SIG-M5 treated with dmso at 0.1 percent for 504 hours (cell line): ENCODE data around the gene SNU13.
"Not testable (repeated sequence)": the region's sequence is repeated elsewhere in the genome, so short reads cannot be mapped to it uniquely, and the experiment has no call there.

Experiments used
- DNase-seq: peaks from one replicate; lab custom pipeline; 2025; ENCODE audit not compliant: unreplicated experiment; lab: John Stamatoyannopoulos, UW

The SNU13 gene

GRCh38 chr22:41688365-41689211 lies at the start of gene SNU13:
Gene SNU13, minus strand, starts transcription at chr22:41688867. Its CDS starts 71 bp downstream, at chr22:41688796.
- peak; percentile 89 for DNase-seq

- DNase-seq = not testable (repeated sequence)
Measured at GRCh38 chr22:41733241-41733640, 44.6 kb upstream of the SNU13 start.

- DNase-seq = no peak
Measured at GRCh38 chr22:41732096-41732772, 43.6 kb upstream of the SNU13 start.

- no peak for DNase-seq
Measured at GRCh38 chr22:41731609-41732008, 42.9 kb upstream of the SNU13 start.

- DNase-seq = peak; percentile 22
Measured at GRCh38 chr22:41725510-41726110, 36.9 kb upstream of the SNU13 start.

GRCh38 chr22:41722496-41722895 lies 33.8 kb upstream of the SNU13 start:
- DNase-seq = no peak

- DNase-seq = no peak
Measured at GRCh38 chr22:41713004-41713403, 24.3 kb upstream of the SNU13 start.

GRCh38 chr22:41709341-41709740 lies 20.7 kb upstream of the SNU13 start:
- DNase-seq = no peak

- DNase-seq = no peak
Measured at GRCh38 chr22:41702763-41703162, 14.1 kb upstream of the SNU13 start.

GRCh38 chr22:41700108-41700364 lies 11.4 kb upstream of the SNU13 start:
- DNase-seq = no peak

GRCh38 chr22:41699264-41700107 lies 10.8 kb upstream of the SNU13 start, which contains the start of gene MEI1:
Gene MEI1, plus strand, starts transcription at chr22:41699503. Its CDS starts 36 bp downstream, at chr22:41699539.
- no peak for DNase-seq

GRCh38 chr22:41697126-41697775 lies 8.6 kb upstream of the SNU13 start:
- peak; percentile 67 for DNase-seq

- no peak for DNase-seq
Measured at GRCh38 chr22:41696703-41697102, 8.0 kb upstream of the SNU13 start.

GRCh38 chr22:41695211-41695610 lies 6.5 kb upstream of the SNU13 start:
- DNase-seq = no peak

GRCh38 chr22:41690476-41690875 lies 1.8 kb upstream of the SNU13 start:
- no peak for DNase-seq

GRCh38 chr22:41687901-41688364 lies 734 bp downstream of the SNU13 start:
- DNase-seq = peak; percentile 43

- not testable (repeated sequence) for DNase-seq
Measured at GRCh38 chr22:41686890-41687289, 1.8 kb downstream of the SNU13 start.

GRCh38 chr22:41684194-41684593 lies 4.5 kb downstream of the SNU13 start:
- DNase-seq = no peak

- DNase-seq = no peak
Measured at GRCh38 chr22:41683616-41684015, 5.1 kb downstream of the SNU13 start.

GRCh38 chr22:41683052-41683451 lies 5.6 kb downstream of the SNU13 start:
- no peak for DNase-seq
